Neural progenitor cell (in vitro differentiated cells): ENCODE results near the gene BACE2. TPM values are rescaled to one million over a fixed set of nuclear protein-coding genes. Genes with fewer than 3 reads are reported as not detected.

ENCODE experiments used
- DNase-seq: peaks from one replicate; pipeline ENCODE4 v3.0.0-alpha.2; 2016; ENCODE audit warnings: low spot score
- H2AFZ ChIP-seq: fragments of 200-600 bp; sonication (generic); replicated peaks from 2 replicates; pipeline ENCODE4 v1.6.1; 2016; ENCODE audit warnings: antibody characterized with exemption
- H3F3A ChIP-seq: fragments of 200-600 bp; sonication (generic); 2 replicates; pipeline ENCODE4 v1.6.1; 2016; ENCODE audit warnings: antibody characterized with exemption, low read depth
- H3K27ac ChIP-seq: fragments of 200-600 bp; sonication (generic); 2 replicates; pipeline ENCODE4 v1.5.1; 2016; ENCODE audit warnings: mild to moderate bottlenecking
- H3K27me3 ChIP-seq: fragments of 200-600 bp; sonication (generic); 2 replicates; pipeline ENCODE4 v1.6.1; 2016; ENCODE audit warnings: mild to moderate bottlenecking, moderate library complexity
- H3K36me3 ChIP-seq: fragments of 200-600 bp; sonication (generic); 2 replicates; pipeline ENCODE4 v1.5.1; 2016
- H3K4me1 ChIP-seq: fragments of 200-600 bp; sonication (generic); 2 replicates; pipeline ENCODE4 v1.6.1; 2016; ENCODE audit warnings: mixed run types
- H3K4me2 ChIP-seq: fragments of 200-600 bp; sonication (generic); 2 replicates; pipeline ENCODE4 v1.6.1; 2016
- H3K4me3 ChIP-seq: fragments of 200-600 bp; sonication (generic); 2 replicates; pipeline ENCODE4 v1.5.1; 2016
- H3K79me2 ChIP-seq: fragments of 200-600 bp; sonication (generic); 2 replicates; pipeline ENCODE4 v1.6.1; 2016; ENCODE audit warnings: low read depth
- H3K9ac ChIP-seq: fragments of 200-600 bp; sonication (generic); 2 replicates; pipeline ENCODE4 v1.6.1; 2016
- H3K9me3 ChIP-seq: fragments of 200-600 bp; sonication (generic); 2 replicates; pipeline ENCODE4 v1.5.1; 2016; ENCODE audit warnings: low read depth
- H4K20me1 ChIP-seq: fragments of 200-600 bp; sonication (generic); 2 replicates; pipeline ENCODE4 v1.6.1; 2016; ENCODE audit warnings: low read depth
- H3K27ac Mint-ChIP-seq: 3 replicates; pipeline ENCODE4 v1.8.0; 2021; ENCODE audit warnings: mixed read lengths
- H3K27me3 Mint-ChIP-seq: 2 replicates; pipeline ENCODE4 v1.8.0; 2022; ENCODE audit warnings: low read depth, mild to moderate bottlenecking, inconsistent platforms, moderate library complexity, mixed read lengths; ENCODE audit not compliant: insufficient read depth
- H3K36me3 Mint-ChIP-seq: 3 replicates; pipeline ENCODE4 v1.8.0; 2021; ENCODE audit warnings: mixed read lengths
- H3K4me1 Mint-ChIP-seq: 3 replicates; pipeline ENCODE4 v1.8.0; 2021; ENCODE audit warnings: mixed read lengths
- H3K4me3 Mint-ChIP-seq: 3 replicates; pipeline ENCODE4 v1.8.0; 2021; ENCODE audit warnings: mild to moderate bottlenecking, moderate library complexity, mixed read lengths
- H3K9me3 Mint-ChIP-seq: 3 replicates; pipeline ENCODE4 v1.8.0; 2020; ENCODE audit warnings: mixed read lengths
- EZH2 ChIP-seq: fragments of 200-600 bp; sonication (generic); IDR thresholded peaks from 2 replicates; pipeline ENCODE4 v1.6.1; 2017; ENCODE audit warnings: antibody characterized with exemption, mild to moderate bottlenecking, moderate library complexity
- EZH2phosphoT487 ChIP-seq: fragments of 200-600 bp; sonication (generic); IDR thresholded peaks from 2 replicates; pipeline ENCODE4 v1.6.1; 2017; ENCODE audit warnings: antibody characterized with exemption
- total RNA-seq: library from RNA; depleted of rRNA; stranded (reverse); fragments of >200 nt; gene quantifications from 2 replicates; pipeline ENCODE4 v1.2.3, GENCODE V29; 2015; ENCODE audit warnings: low replicate concordance
- TF ChIP-seq, protein P1 (sequence below): fragments of 200-600 bp; sonication (generic); IDR thresholded peaks from 2 replicates; pipeline ENCODE4 v1.5.1; 2017; ENCODE audit warnings: antibody characterized with exemption, mild to moderate bottlenecking

The BACE2 gene
- total RNA-seq, 1 donor from 2014 or later, result 0.15 TPM

DNA sequence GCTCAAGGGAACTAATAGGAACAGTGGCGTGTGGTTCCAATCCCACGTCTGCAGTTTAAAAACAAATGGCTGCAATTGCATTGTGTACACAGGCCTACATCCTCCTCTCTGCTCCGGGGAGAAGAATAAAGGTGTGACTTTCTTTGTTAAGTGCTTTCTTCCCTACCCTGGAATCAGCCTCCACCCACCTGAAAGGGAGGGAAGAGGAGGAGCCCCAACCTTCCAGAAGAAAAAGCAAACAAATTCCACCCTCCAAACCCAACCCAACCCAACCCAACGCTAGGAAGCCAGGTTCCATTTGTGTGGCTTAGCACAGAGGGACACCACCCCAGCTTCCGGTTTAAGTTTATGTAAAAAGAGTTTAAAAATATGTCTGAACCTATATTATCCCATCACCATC, 11.8 kb upstream of the BACE2 start:
- no peaks in the 10 kb centered on the region for H3K27me3 Mint-ChIP-seq

DNA sequence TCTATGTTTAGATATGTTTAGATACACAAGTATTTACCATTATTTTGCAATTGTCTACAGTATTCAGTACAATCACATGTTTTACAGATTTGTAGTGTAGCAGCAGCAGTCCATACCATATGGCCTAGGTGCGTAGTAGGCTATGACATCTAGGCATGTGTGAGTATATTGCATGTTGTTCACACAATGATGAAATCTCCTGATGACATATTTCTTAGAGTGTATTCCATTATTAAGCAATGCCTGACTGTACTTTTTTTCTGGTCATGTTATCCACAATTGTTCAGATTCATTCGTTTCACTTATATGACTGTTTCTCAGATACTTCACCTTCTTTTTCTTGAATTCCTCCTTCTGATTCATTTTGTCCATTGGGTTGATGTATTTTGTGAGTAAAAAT, 9.9 kb upstream of the BACE2 start:
- Mint-ChIP-seq H3K27ac (no peak overlapping the region), H3K9me3 (peaks cover 8% of the 10 kb centered on the region), H3K36me3 (no peaks in the 10 kb centered on the region), H3K4me1 (peaks cover 2% of the 10 kb centered on the region), H3K27me3 (peaks cover 7% of the 10 kb centered on the region), H3K4me3 (no peak overlapping the region)
- Histone ChIP-seq H4K20me1 (no peaks in the 10 kb centered on the region), H3K4me2 (no peak overlapping the region), H3K36me3 (no peaks in the 10 kb centered on the region), H3K27me3 (peaks cover 6% of the 10 kb centered on the region), H3K4me3 (no peak overlapping the region), H3K4me1 (no peaks in the 10 kb centered on the region), H3K79me2 (no peaks in the 10 kb centered on the region), H3F3A (no peaks in the 10 kb centered on the region), H2AFZ (no peak overlapping the region), H3K9me3 (no peaks in the 10 kb centered on the region), H3K9ac (no peak overlapping the region), H3K27ac (no peak overlapping the region)
- TF ChIP-seq EZH2 (no peak), EZH2phosphoT487 (no peak)
- TF ChIP-seq, protein P1, sequence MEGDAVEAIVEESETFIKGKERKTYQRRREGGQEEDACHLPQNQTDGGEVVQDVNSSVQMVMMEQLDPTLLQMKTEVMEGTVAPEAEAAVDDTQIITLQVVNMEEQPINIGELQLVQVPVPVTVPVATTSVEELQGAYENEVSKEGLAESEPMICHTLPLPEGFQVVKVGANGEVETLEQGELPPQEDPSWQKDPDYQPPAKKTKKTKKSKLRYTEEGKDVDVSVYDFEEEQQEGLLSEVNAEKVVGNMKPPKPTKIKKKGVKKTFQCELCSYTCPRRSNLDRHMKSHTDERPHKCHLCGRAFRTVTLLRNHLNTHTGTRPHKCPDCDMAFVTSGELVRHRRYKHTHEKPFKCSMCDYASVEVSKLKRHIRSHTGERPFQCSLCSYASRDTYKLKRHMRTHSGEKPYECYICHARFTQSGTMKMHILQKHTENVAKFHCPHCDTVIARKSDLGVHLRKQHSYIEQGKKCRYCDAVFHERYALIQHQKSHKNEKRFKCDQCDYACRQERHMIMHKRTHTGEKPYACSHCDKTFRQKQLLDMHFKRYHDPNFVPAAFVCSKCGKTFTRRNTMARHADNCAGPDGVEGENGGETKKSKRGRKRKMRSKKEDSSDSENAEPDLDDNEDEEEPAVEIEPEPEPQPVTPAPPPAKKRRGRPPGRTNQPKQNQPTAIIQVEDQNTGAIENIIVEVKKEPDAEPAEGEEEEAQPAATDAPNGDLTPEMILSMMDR, result no peak
- DNase-seq, result no peak

More for the DNA sequence above, 11.8 kb upstream of the BACE2 start:
- no peak for DNase-seq
- Mint-ChIP-seq H3K9me3 (peaks cover 8% of the 10 kb centered on the region), H3K4me3 (no peak overlapping the region), H3K27ac (no peak overlapping the region), H3K36me3 (no peaks in the 10 kb centered on the region), H3K4me1 (no peaks in the 10 kb centered on the region)
- Histone ChIP-seq H3K4me1 (no peaks in the 10 kb centered on the region), H3F3A (no peaks in the 10 kb centered on the region), H3K27me3 (no peaks in the 10 kb centered on the region), H3K9ac (no peak overlapping the region), H3K9me3 (no peaks in the 10 kb centered on the region), H3K4me2 (no peak overlapping the region), H3K79me2 (no peaks in the 10 kb centered on the region), H2AFZ (no peak overlapping the region), H4K20me1 (no peaks in the 10 kb centered on the region), H3K36me3 (no peaks in the 10 kb centered on the region), H3K27ac (no peak overlapping the region), H3K4me3 (no peak overlapping the region)
- TF ChIP-seq EZH2 (no peak), EZH2phosphoT487 (no peak)
- TF ChIP-seq, protein P1, result no peak

DNA sequence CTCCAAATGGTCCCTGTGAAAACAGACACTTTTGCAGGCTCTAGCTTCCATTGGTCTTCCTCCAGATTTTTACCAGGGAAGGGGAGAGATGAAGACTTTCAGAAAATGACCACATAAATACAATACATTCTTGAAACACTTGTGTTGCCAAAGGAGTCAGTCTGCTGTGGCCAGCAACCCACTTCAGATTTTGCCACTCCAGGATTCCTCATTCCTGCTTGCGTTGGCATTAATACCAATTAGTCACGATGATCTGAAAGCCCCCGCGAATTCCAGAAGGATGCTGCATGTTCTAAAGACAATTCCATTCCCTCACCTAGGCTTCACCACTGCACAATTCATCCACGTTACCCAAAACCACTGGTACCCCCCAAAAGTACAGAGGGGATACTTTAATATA, 7.9 kb upstream of the BACE2 start:
- H3K27me3 Mint-ChIP-seq, result peaks cover 7% of the 10 kb centered on the region
- H3K4me2 ChIP-seq, result no peak overlapping the region
- H3K4me1 Mint-ChIP-seq, result peaks cover 2% of the 10 kb centered on the region
- no peak for DNase-seq
- no peak overlapping the region for H2AFZ ChIP-seq
- no peak overlapping the region for H3K27ac Mint-ChIP-seq
- no peaks in the 10 kb centered on the region for H3K36me3 ChIP-seq
- H3K4me3 ChIP-seq, result no peak overlapping the region
- H3K9me3 Mint-ChIP-seq, result peaks cover 8% of the 10 kb centered on the region
- no peaks in the 10 kb centered on the region for H3F3A ChIP-seq
- TF ChIP-seq EZH2phosphoT487 (no peak), EZH2 (no peak)
- TF ChIP-seq, protein P1, result no peak
- no peaks in the 10 kb centered on the region for H4K20me1 ChIP-seq
- no peaks in the 10 kb centered on the region for H3K36me3 Mint-ChIP-seq
- no peaks in the 10 kb centered on the region for H3K79me2 ChIP-seq
- no peak overlapping the region for H3K27ac ChIP-seq
- H3K4me3 Mint-ChIP-seq, result no peak overlapping the region
- H3K27me3 ChIP-seq, result peaks cover 24% of the 10 kb centered on the region
- H3K9me3 ChIP-seq, result no peaks in the 10 kb centered on the region
- H3K4me1 ChIP-seq, result no peaks in the 10 kb centered on the region
- H3K9ac ChIP-seq, result no peak overlapping the region
